ENCODE results near the gene BCL2L15.

Gene BCL2L15

DNA sequence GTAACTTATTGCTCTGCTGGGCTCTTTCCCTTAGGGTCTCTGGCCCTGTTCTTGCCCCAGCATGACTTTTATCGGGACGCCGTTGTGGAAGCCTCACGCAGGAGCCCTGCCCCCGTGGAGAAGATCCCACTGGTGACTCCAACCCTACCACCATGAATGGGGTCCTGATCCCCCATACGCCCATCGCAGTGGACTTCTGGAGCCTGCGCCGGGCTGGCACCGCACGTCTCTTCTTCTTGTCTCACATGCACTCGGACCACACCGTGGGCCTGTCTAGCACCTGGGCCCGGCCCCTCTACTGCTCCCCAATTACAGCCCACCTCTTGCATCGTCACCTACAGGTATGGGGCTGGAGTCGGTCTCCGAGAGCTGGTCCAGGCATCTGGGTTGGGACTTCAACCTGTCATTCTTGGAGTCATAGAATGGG is 18.1 kb upstream of the BCL2L15 start:
- Histone ChIP-seq H3K9me2 (replicated peaks; ENCODE audit: insufficient read depth, low read length) (no peaks in the 10 kb centered on the region), H4K20me1 (ENCODE audit: insufficient read depth, low read length) (no peaks in the 10 kb centered on the region), H3K79me2 (ENCODE audit: low read length) (peaks cover 15% of the 10 kb centered on the region), H3K9me3 (replicated peaks; ENCODE audit: insufficient read depth, low read length) (no peaks in the 10 kb centered on the region), H3K36me3 (replicated peaks; ENCODE audit: insufficient read depth, low read length) (no peaks in the 10 kb centered on the region), H3K27me3 (replicated peaks; ENCODE audit: insufficient read depth, low read length) (no peaks in the 10 kb centered on the region), H3K4me3 (ENCODE audit: low read length) (peak overlapping the region; percentile 87), H3K4me2 (ENCODE audit: low read depth, low read length) (peak overlapping the region; percentile 63), H3K9ac (ENCODE audit: low read length) (peak overlapping the region; percentile 81), H3K27ac (ENCODE audit: low read length) (peak overlapping the region; percentile 72; the same call in 1 of the 2 replicates), H3K4me1 (ENCODE audit: low read length) (0 out of 2 replicates have a peak, but pooled peaks cover 5% of the 10 kb centered on the region), H3F3A (ENCODE audit: insufficient read depth, low read length) (no peaks in the 10 kb centered on the region), H2AFZ (ENCODE audit: low read length) (peak overlapping the region; percentile 75)
- TF ChIP-seq EZH2phosphoT487 (IDR thresholded peaks at IDR 0.05; ENCODE audit: low read length), result no peak
- TF ChIP-seq, protein P1, sequence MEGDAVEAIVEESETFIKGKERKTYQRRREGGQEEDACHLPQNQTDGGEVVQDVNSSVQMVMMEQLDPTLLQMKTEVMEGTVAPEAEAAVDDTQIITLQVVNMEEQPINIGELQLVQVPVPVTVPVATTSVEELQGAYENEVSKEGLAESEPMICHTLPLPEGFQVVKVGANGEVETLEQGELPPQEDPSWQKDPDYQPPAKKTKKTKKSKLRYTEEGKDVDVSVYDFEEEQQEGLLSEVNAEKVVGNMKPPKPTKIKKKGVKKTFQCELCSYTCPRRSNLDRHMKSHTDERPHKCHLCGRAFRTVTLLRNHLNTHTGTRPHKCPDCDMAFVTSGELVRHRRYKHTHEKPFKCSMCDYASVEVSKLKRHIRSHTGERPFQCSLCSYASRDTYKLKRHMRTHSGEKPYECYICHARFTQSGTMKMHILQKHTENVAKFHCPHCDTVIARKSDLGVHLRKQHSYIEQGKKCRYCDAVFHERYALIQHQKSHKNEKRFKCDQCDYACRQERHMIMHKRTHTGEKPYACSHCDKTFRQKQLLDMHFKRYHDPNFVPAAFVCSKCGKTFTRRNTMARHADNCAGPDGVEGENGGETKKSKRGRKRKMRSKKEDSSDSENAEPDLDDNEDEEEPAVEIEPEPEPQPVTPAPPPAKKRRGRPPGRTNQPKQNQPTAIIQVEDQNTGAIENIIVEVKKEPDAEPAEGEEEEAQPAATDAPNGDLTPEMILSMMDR (IDR thresholded peaks at IDR 0.05; ENCODE audit: low read length), result no peak
- no peak for TF ChIP-seq EZH2 (optimal IDR thresholded peaks at IDR 0.05; ENCODE audit: low read depth, low read length)
- peak; percentile 17 for DNase-seq

DNA sequence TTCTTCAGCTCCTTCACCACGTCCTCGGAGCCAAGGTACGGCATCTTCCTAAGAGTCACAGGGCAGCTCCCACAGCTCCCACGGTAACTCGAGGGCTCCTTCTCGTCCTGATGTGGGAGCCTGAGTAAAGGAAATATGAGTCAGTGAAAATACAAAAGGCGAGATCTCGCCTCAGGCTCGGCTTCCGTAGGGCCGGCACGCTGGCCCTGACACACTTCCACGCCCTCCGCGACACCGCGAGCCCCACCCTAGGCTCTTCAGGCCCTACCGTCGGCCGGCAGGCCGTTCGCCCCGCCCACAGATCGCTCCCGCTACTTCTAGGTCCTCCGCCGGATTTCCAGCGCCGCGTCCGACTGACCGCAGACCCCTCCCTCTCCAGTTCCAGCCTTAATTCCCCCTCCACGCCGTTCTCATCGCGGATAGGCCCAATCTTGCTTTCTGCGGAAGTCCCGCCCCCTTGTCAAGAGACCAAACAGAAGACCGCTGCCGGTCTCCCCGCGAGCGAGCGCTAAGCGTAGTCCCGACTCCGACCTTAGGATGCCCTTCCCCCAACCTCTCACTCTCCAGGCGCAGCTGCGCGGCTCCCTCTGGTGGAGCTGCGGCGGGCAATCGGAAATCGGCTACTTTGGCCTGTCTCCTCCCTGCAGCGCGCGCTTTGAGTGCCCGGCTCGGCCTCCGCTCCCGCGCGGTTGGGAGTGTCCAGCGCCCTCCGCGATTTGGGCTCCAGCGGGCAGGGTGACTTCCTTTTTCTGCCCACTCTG is 17.5 kb upstream of the BCL2L15 start, which contains the start of the genes AP4B1 and DCLRE1B:
TSS of gene AP4B1 (minus strand) at position 126 of the 761 bp plus-strand sequence. CDS start at position 44, 82 bp downstream.
TSS of gene DCLRE1B (plus strand) at position 653 of the 761 bp plus-strand sequence. CDS start 261 bp downstream, outside the sequence.
- Histone ChIP-seq H3K27ac (ENCODE audit: low read length) (peak within 1 kb of the TSS; percentile 72; the same call in 1 of the 2 replicates), H3K9ac (ENCODE audit: low read length) (peak within 1 kb of the TSS; percentile 81), H3K27me3 (replicated peaks; ENCODE audit: insufficient read depth, low read length) (no peaks in the 10 kb centered on the region), H3K9me3 (replicated peaks; ENCODE audit: insufficient read depth, low read length) (no peaks in the 10 kb centered on the region), H3K4me2 (ENCODE audit: low read depth, low read length) (peak within 1 kb of the TSS; percentile 63), H4K20me1 (ENCODE audit: insufficient read depth, low read length) (no peaks in the 10 kb centered on the region), H3F3A (ENCODE audit: insufficient read depth, low read length) (no peaks in the 10 kb centered on the region), H3K4me1 (ENCODE audit: low read length) (0 out of 2 replicates have a peak, but pooled peaks cover 5% of the 10 kb centered on the region), H3K79me2 (ENCODE audit: low read length) (peaks cover 15% of the 10 kb centered on the region), H2AFZ (ENCODE audit: low read length) (peak within 1 kb of the TSS; percentile 75), H3K9me2 (replicated peaks; ENCODE audit: insufficient read depth, low read length) (no peaks in the 10 kb centered on the region), H3K4me3 (ENCODE audit: low read length) (peak within 1 kb of the TSS; percentile 87), H3K36me3 (replicated peaks; ENCODE audit: insufficient read depth, low read length) (no peaks in the 10 kb centered on the region)
- TF ChIP-seq EZH2phosphoT487 (IDR thresholded peaks at IDR 0.05; ENCODE audit: low read length) (no peak), EZH2 (optimal IDR thresholded peaks at IDR 0.05; ENCODE audit: low read depth, low read length) (no peak)
- TF ChIP-seq, protein P1 (IDR thresholded peaks at IDR 0.05; ENCODE audit: low read length), result peak; percentile 40
- DNase-seq, result peak; percentile 96

DNA sequence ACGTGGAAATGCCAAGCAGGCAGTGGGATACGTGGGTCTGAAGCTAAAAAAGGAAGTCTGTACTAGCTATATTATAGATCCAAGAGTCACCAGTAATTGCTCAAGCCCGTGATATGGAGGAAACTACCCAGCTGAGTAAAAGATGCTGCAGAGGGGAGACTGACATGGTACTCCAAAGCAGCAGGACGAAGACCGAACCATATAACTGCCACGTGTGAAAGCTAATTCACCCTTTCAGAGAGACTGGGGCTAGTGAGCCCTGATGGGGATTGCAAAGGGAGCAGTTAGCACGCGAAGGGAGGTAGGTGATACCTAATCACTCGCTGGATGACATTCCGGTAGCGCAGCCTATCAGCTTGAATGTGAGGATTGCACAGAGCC is 16.9 kb upstream of the BCL2L15 start:
- no peaks in the 10 kb centered on the region for H3K9me3 ChIP-seq (replicated peaks; ENCODE audit: insufficient read depth, low read length)
- no peaks in the 10 kb centered on the region for H3F3A ChIP-seq (ENCODE audit: insufficient read depth, low read length)
- no peaks in the 10 kb centered on the region for H4K20me1 ChIP-seq (ENCODE audit: insufficient read depth, low read length)
- peaks cover 15% of the 10 kb centered on the region for H3K79me2 ChIP-seq (ENCODE audit: low read length)
- peak overlapping the region; percentile 68 for H3K9ac ChIP-seq (ENCODE audit: low read length)
- H3K27me3 ChIP-seq (replicated peaks; ENCODE audit: insufficient read depth, low read length), result no peaks in the 10 kb centered on the region
- peak overlapping the region; percentile 75 for H3K4me3 ChIP-seq (ENCODE audit: low read length)
- H3K9me2 ChIP-seq (replicated peaks; ENCODE audit: insufficient read depth, low read length), result no peaks in the 10 kb centered on the region
- peak overlapping the region; percentile 60 for H3K4me2 ChIP-seq (ENCODE audit: low read depth, low read length)
- no peaks in the 10 kb centered on the region for H3K36me3 ChIP-seq (replicated peaks; ENCODE audit: insufficient read depth, low read length)
- no peak for DNase-seq
- H2AFZ ChIP-seq (ENCODE audit: low read length), result peak overlapping the region; percentile 55
- H3K4me1 ChIP-seq (ENCODE audit: low read length), result 0 out of 2 replicates have a peak, but pooled peaks cover 5% of the 10 kb centered on the region
- no peak for TF ChIP-seq EZH2 (optimal IDR thresholded peaks at IDR 0.05; ENCODE audit: low read depth, low read length)
- TF ChIP-seq, protein P1 (IDR thresholded peaks at IDR 0.05; ENCODE audit: low read length), result no peak
- no peak for TF ChIP-seq EZH2phosphoT487 (IDR thresholded peaks at IDR 0.05; ENCODE audit: low read length)
- H3K27ac ChIP-seq (ENCODE audit: low read length), result peak overlapping the region; percentile 72; the same call in 1 of the 2 replicates

All from MM.1S (cell line).